ENCODE data around the gene CNIH3.

CNIH3 gene

DNA sequence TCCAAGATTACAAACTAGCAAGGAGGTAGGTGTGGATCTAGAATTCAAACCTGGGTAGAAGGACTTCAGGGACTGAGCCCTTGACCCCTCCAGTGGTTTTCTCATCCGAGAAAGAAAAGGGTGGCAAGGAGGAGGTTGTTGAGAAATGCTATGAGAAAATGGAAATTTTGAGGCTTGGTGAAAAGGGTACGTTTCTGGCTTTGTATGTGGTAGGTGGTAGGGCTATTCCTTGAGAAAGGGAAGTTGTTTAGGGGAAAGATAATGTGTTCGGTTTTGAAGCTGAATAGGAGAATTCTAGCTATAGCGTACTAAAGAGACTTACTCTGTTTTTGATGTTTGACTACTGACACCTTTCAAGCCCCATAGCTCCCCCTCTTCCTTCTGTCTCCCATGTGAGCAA, 133.8 kb downstream of the CNIH3 start:
- no peak for DNase-seq

DNA sequence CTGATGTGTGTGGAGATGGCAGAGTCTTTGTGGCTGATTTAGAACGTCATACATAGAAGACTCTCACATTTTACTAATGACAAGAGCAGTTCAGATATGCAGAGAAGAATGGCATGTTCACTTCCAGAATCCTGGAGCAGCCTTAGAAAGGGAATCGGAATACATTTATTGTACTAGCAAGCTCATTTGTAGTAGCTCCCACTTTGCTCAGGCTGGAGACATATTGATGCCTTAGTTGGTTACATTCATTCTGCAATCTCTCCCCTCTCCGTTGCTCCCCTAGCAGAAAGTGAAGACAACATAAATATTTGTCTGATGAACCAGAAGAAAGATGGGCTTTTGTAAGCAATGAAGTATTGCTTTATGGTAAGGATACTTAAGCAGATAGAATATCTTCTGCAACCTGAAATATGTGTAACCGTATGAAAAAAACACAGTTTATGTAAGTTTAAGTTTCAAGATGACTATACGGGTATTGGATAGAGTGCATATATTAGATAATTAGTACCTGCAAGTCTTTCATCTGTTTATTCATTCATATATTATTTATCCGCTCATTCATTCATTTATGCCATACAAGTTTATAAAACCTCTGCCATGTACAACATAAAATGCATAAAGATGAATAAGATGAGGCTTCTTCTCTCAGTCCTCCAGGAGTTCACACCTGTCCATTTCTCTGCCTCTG, 135.7 kb downstream of the CNIH3 start:
- DNase-seq: no peak

GRCh38 chr1:224753491-224753890, 137.4 kb downstream of the CNIH3 start:
- DNase-seq: no peak

DNA sequence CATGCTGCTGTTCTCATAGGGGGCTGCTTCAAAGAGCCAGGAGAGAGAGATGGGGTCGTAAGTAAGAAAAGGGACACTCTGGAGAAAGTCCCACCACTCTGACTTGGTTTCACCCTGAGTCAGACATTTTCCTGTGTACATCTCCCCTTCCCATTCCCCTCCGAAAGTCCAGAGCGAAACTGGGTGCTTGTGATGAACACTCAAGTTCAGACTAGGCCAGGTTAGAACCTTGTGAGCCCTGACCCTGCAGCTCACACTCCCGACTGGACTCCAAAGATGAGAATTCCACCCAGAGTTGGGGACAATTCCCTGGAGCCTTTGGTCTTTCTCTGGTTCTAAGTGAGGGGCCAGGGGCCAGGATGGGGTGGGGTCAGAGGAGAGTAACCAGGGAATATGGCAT, 139.5 kb downstream of the CNIH3 start:
- DNase-seq: no peak

DNA sequence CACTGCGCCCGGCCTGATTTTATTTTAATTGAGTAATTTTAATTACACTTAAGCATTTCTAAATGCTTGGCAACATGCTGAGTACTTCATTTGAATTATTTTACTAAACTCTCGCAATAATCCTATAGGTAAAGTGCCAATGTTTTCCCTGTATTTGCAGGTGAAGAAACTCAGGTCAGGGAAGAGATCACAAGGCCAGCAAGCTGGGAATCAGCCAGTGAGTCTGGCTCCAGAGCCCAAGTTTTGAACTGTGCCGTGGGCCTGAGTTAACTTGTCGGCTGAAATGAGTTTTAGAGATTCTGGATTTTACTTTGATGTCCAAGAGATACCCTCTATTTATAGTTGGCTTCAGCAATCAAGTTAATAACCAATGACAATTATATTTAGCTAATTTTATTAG, 141.4 kb downstream of the CNIH3 start:
- DNase-seq: no peak

GRCh38 chr1:224759135-224759534, 143.0 kb downstream of the CNIH3 start:
- DNase-seq: no peak

- DNase-seq: no peak
These were observed 143.6 kb downstream of the CNIH3 start for GRCh38 chr1:224759681-224760091.

DNA sequence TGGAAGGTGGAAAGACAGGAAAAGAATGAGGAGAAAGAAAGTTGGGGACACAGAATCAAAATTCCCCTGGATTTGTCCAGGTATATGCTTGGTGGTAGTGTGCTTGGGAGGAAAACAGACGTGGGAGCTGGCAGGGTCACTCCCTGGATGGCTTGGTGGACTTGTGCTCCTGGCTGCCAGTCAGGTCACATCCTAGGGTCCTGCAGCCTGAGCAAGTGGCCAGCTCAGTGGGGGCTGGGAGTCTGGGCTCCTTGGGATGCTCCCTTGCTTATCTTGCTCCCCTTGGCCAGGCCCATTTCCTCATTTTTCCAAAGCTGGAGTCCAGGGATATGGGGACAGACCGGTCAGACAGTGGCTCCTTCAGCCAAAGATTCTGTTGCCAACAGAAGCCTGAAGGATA, 144.0 kb downstream of the CNIH3 start:
- DNase-seq: no peak

DNA sequence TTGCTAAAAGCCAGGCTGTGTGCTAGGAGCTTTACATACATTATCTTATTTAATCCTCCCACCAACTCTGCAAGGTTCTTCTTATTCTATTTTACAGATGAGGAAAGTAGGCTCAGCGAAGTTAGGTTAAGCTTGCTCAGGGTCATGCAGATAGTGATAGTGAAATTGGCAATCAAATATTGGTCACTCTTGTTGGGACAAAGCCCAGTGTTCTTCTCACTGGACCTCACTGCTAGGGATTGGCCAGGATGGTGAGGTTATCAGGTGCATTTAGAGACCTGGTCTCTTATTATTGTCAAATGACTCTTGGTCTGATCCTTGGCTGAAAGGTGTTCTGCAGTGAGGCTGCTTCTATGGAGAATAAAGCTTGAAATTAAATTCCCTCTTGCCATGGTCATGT, 145.1 kb downstream of the CNIH3 start:
- DNase-seq: no peak

GRCh38 chr1:224762046-224762445, 145.9 kb downstream of the CNIH3 start:
- no peak for DNase-seq

DNA sequence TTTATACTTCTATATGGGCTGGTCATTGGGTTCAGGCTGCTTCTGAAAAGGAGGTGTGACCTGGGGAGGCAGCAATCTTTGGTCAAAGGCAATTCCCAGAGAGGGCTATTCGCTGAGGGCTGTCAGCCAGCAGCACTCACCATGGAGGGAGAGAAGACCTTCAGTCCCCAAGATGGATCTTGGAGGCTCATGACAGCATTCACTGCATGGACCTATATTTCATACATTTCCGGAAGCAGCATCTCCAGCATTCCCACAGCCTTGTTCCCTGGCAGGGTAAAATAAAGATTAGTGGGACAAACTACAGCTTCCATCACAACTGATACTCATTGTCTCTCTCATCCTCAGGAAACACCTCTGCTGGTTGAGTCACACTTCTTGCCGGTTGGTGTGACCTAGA, 146.6 kb downstream of the CNIH3 start:
- no peak for DNase-seq

DNA sequence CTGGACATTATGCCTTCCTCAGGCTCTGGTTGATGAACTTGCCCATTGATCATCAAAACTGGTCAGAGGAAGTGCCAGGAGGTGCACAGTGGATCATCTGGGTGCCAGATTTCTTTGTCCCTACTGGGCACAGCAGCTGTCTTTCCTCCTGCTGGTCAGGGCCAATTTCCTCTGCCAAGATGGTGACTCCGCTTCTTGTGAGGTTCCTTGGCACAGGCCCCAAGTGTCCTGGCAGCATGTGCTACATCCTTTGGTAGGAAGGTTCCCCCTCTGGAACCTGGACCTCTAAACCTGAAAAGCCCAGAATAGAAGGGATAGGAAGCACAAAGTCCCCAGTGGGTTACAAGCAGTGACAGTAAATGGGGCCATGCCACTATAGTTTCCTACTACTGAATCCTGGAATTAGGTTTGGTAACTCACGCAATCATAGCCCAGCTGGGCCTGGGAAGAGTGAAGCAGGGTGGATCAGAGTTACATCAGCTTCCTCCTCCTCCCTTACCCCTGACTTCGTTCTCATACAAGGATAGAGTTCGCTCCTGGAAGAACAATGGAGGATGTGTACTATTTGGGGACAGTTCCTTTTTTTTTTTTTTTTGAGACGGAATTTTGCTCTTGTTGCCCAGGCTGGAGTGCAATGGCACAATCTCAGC, 147.1 kb downstream of the CNIH3 start:
- no peak for DNase-seq

DNA sequence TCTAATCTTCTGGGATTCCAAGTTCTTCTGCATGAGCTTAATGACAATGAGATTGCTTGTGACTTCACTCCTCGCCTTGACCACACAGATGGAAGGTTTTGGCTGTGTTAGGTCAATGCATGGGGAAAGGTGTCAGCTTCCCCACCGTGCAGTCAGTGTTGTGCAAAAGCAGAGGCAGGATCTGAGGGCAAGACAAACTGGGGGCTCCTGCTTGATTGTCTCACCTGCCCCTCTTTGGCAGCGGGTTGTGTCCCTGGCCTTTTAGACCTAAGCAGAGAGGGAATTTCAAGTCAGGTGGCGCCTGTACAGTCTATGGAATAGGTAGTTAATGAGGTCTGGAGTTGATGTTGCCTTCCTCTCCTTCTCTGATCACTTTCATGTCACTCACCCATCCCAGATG, 150.1 kb downstream of the CNIH3 start:
- no peak for DNase-seq

DNA sequence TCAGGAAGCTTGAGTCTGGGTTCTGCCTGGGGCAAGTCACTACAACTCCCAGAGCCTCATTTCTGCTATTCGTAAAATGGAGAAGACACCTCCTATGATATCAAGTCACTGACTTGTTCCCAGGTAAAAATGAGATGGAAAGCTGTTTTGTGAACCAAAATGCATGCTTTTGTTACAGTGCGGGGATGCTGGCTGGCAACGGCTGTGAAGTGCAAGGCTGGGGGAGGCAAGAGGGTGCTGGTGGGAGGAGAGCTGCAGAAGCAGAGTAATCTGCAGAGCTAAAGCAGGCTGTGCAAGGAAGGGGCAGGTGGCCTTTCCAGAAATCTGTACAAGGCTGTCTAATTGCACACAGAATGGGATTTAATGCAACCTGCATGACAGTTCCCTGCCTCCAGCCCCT, 150.9 kb downstream of the CNIH3 start:
- no peak for DNase-seq

- DNase-seq: no peak
These were observed 151.6 kb downstream of the CNIH3 start for GRCh38 chr1:224767676-224768075.

DNA sequence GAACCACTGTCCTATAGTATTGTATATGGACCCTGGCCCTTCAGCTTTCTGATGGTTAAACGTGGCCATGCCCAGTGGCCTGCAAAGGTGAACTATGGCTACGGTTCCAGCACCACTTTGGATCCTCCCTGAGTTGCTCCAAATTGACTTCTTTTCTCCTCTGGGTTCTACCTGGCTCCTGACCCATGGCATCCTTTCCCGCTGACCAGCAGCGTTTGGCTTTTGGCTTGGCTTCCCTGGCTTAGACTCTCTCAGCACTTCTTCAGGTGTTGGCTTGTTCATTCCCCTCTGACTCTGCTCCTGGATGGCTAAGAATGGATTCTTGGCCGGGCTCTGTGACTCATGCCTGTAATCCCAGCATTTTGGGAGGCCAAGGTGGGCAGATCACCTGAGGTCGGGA, 152.9 kb downstream of the CNIH3 start:
- no peak for DNase-seq

GRCh38 chr1:224769452-224770335, 153.6 kb downstream of the CNIH3 start:
- no peak for DNase-seq

- no peak for DNase-seq
These were observed 154.2 kb downstream of the CNIH3 start for GRCh38 chr1:224770336-224770693.

- DNase-seq: no peak
These were observed 157.5 kb downstream of the CNIH3 start for GRCh38 chr1:224773646-224774045.

GRCh38 chr1:224774378-224774777, 158.3 kb downstream of the CNIH3 start:
- DNase-seq: no peak

- no peak for DNase-seq
These were observed 161.1 kb downstream of the CNIH3 start for GRCh38 chr1:224777180-224777579.

- DNase-seq: no peak
These were observed 163.4 kb downstream of the CNIH3 start for GRCh38 chr1:224779536-224779935.

GRCh38 chr1:224780736-224781135, 164.6 kb downstream of the CNIH3 start:
- DNase-seq: no peak

DNA sequence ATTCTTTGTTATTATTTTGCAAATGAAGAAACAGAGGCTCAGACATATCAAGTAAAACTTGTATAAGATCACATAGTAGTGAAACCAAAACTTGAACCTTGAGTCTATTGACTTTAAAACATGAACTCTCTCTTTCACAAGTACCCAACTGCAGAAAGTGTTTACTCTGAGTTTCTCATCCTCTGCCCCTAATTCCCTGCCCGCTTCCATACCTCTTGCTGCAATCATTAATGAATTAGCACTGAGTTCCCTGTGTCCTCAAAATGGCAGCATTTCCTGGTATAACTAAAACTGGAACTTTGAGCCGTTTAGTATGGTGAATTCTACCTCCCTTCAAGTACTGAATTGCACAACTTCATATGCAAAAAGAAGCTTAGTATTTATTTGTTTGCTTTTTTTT, 165.7 kb downstream of the CNIH3 start:
- no peak for DNase-seq

All from 8988T (cell line).